Retinal pigment epithelial cell (primary cell): ENCODE measurements around the gene JAKMIP2.

Source experiments
- DNase-seq: peaks from one replicate; pipeline ENCODE4 v3.0.0-alpha.2; 2010; ENCODE audit warnings: low read depth
- H3K4me3 ChIP-seq: 2 replicates; pipeline ENCODE4 v1.5.1; 2011; ENCODE audit warnings: mild to moderate bottlenecking, low read length, control low read depth, moderate library complexity
- CTCF ChIP-seq: conservative IDR thresholded peaks from 2 replicates; pipeline ENCODE4 v1.5.1; 2011; ENCODE audit warnings: low read depth, low read length, control low read depth, inconsistent platforms

The JAKMIP2 gene

GRCh38 chr5:147552897-147553296 is 229.6 kb downstream of the JAKMIP2 start:
- no peak for TF ChIP-seq CTCF
- no peak overlapping the region for H3K4me3 ChIP-seq
- no peak for DNase-seq

- no peak for TF ChIP-seq CTCF
- DNase-seq = no peak
- H3K4me3 ChIP-seq = no peak overlapping the region
Measured at GRCh38 chr5:147551677-147552076, 230.9 kb downstream of the JAKMIP2 start.

- no peak for TF ChIP-seq CTCF
- no peak overlapping the region for H3K4me3 ChIP-seq
- DNase-seq = no peak
Measured at GRCh38 chr5:147547730-147548129, 234.8 kb downstream of the JAKMIP2 start.

- no peak for DNase-seq
- no peak overlapping the region for H3K4me3 ChIP-seq
- TF ChIP-seq CTCF = no peak
Measured at GRCh38 chr5:147544556-147544955, 238.0 kb downstream of the JAKMIP2 start.

- no peak overlapping the region for H3K4me3 ChIP-seq
- DNase-seq = no peak
- no peak for TF ChIP-seq CTCF
Measured at GRCh38 chr5:147539053-147539452, 243.5 kb downstream of the JAKMIP2 start.

GRCh38 chr5:147538236-147538635 is 244.3 kb downstream of the JAKMIP2 start:
- no peak for DNase-seq
- TF ChIP-seq CTCF = no peak
- no peak overlapping the region for H3K4me3 ChIP-seq
